CD14-positive monocyte (primary cell): ENCODE results near the gene ANKRD23. TPM values are rescaled to one million over a fixed set of nuclear protein-coding genes. Genes with fewer than 3 reads are reported as not detected.

Experiments
- DNase-seq, 3 donors: peaks; one replicate each; pipeline ENCODE4 v3.0.0-alpha.2; 2011 to 2022
- H2AFZ ChIP-seq: 2 replicates; pipeline ENCODE4 v1.6.0; 2012; ENCODE audit warnings: mild to moderate bottlenecking, low read depth, low read length, inconsistent platforms; ENCODE audit not compliant: insufficient read depth, poor library complexity, severe bottlenecking
- H3K27ac ChIP-seq, 2 donors: 1 replicate in 1 of 2; 2 replicates in 1 of 2; pipeline ENCODE4 v1.5.1; 2012 to 2013; ENCODE audit warnings: low read length in 2 of 2, control low read depth in 1 of 2, inconsistent platforms in 1 of 2, low read depth in 1 of 2, mild to moderate bottlenecking in 1 of 2
- H3K27me3 ChIP-seq, 2 donors: one replicate each; pipeline versions ENCODE4 v1.6.0 to v1.6.1; 2011 to 2013; ENCODE audit warnings: low read length in 2 of 2; ENCODE audit not compliant: control insufficient read depth in 2 of 2, insufficient read depth in 2 of 2
- H3K36me3 ChIP-seq, 2 donors: replicated peaks in 1 of 2; 1 replicate in 1 of 2; 2 replicates in 1 of 2; pipeline versions ENCODE4 v1.5.1 to v1.6.1; 2012 to 2013; ENCODE audit warnings: low read length in 2 of 2, control low read depth in 1 of 2, inconsistent platforms in 1 of 2, mild to moderate bottlenecking in 1 of 2; ENCODE audit not compliant: insufficient read depth in 2 of 2, control insufficient read depth in 1 of 2
- H3K4me1 ChIP-seq, 2 donors: 1 replicate in 1 of 2; 2 replicates in 1 of 2; pipeline versions ENCODE4 v1.5.1 to v1.6.1; 2012 to 2013; ENCODE audit warnings: low read length in 2 of 2, control low read depth in 1 of 2, inconsistent platforms in 1 of 2, mild to moderate bottlenecking in 1 of 2, moderate library complexity in 1 of 2; ENCODE audit not compliant: insufficient read depth in 2 of 2, control insufficient read depth in 1 of 2
- H3K4me2 ChIP-seq: replicated peaks from 2 replicates; pipeline ENCODE3; 2012; ENCODE audit warnings: low read length, moderate library complexity, mild to moderate bottlenecking; ENCODE audit not compliant: poor library complexity, severe bottlenecking; ENCODE audit errors: extremely low read depth
- H3K4me3 ChIP-seq, 3 experiments: fragments of 200-600 bp in 1 of 3; sonication (generic) in 1 of 3; replicated peaks in 1 of 3; 1 replicate in 2 of 3; 2 replicates in 1 of 3; pipeline ENCODE4 v1.5.1; 2011 to 2013; ENCODE audit warnings: low read length in 3 of 3, mild to moderate bottlenecking in 3 of 3, control low read depth in 2 of 3, low read depth in 2 of 3, inconsistent platforms in 1 of 3, moderate library complexity in 1 of 3
- H3K79me2 ChIP-seq: 2 replicates; pipeline ENCODE4 v1.6.0; 2012; ENCODE audit warnings: mild to moderate bottlenecking, control low read depth, inconsistent platforms, low read length, moderate library complexity; ENCODE audit not compliant: insufficient read depth
- H3K9ac ChIP-seq: 2 replicates; pipeline ENCODE4 v1.6.0; 2017; ENCODE audit warnings: low read length, mild to moderate bottlenecking; ENCODE audit not compliant: insufficient read depth, poor library complexity, severe bottlenecking
- H3K9me3 ChIP-seq, 2 donors: replicated peaks in 1 of 2; 1 replicate in 1 of 2; 2 replicates in 1 of 2; pipeline versions ENCODE4 v1.5.1 to v1.6.1; 2012 to 2013; ENCODE audit warnings: low read length in 2 of 2, control low read depth in 1 of 2; ENCODE audit not compliant: control insufficient read depth in 1 of 2, insufficient read depth in 1 of 2
- H4K20me1 ChIP-seq: 2 replicates; pipeline ENCODE4 v1.6.0; 2012; ENCODE audit warnings: mild to moderate bottlenecking, low read length, control low read depth, moderate library complexity; ENCODE audit not compliant: insufficient read depth
- H3K27ac Mint-ChIP-seq, 7 donors: one replicate each; pipeline ENCODE4 v1.8.0; 2020; ENCODE audit warnings: mild to moderate bottlenecking in 7 of 7, mixed read lengths in 7 of 7, moderate library complexity in 6 of 7, inconsistent platforms in 2 of 7
- H3K27me3 Mint-ChIP-seq, 3 donors: one replicate each; pipeline ENCODE4 v1.8.0; 2021 to 2022; ENCODE audit warnings: low read depth in 3 of 3, mild to moderate bottlenecking in 3 of 3, mixed read lengths in 3 of 3, moderate library complexity in 3 of 3, inconsistent platforms in 1 of 3
- H3K36me3 Mint-ChIP-seq, 2 donors: one replicate each; pipeline ENCODE4 v1.8.0; 2020; ENCODE audit warnings: mixed read lengths in 2 of 2, inconsistent platforms in 1 of 2, mild to moderate bottlenecking in 1 of 2
- H3K4me1 Mint-ChIP-seq: one replicate; pipeline ENCODE4 v1.8.0; 2020; ENCODE audit warnings: mild to moderate bottlenecking, mixed read lengths
- H3K4me3 Mint-ChIP-seq, 2 donors: one replicate each; pipeline ENCODE4 v1.8.0; 2020; ENCODE audit warnings: mild to moderate bottlenecking in 2 of 2, mixed read lengths in 2 of 2, moderate library complexity in 1 of 2
- H3K9me3 Mint-ChIP-seq, 7 donors: one replicate each; pipeline ENCODE4 v1.8.0; 2020 to 2022; ENCODE audit warnings: mixed read lengths in 7 of 7, mild to moderate bottlenecking in 6 of 7, moderate library complexity in 6 of 7, inconsistent platforms in 2 of 7
- CTCF ChIP-seq: fragments of 200-600 bp; IDR thresholded peaks from one replicate; pipeline ENCODE4 v1.8.0; 2022; ENCODE audit warnings: antibody characterized with exemption, mild to moderate bottlenecking
- WGBS: methylation state at CpG from one replicate; pipeline ENCODE4 v1.1.5; 2013; ENCODE audit warnings: missing lambda C conversion rate; ENCODE audit not compliant: insufficient coverage; 5-methylcytosine and 5-hydroxymethylcytosine counted together
- intact Hi-C, 2 donors: fragments of 100-400 bp; cut with micrococcal nuclease; formaldehyde crosslinking; loops; one replicate each; pipeline versions ENCODE4 v1.15.0 to v1.15.1; 2023
- polyA plus RNA-seq, 3 donors: library from polyadenylated mRNA; depleted of rRNA in 1 of 3; unstranded in 2 of 3; stranded (reverse) in 1 of 3; fragments of 300-500 nt in 2 of 3; fragments of >200 nt in 1 of 3; fragmentation: Illumina TruSeq in 2 of 3; gene quantifications; 1 replicate in 2 of 3; 2 replicates in 1 of 3; pipeline ENCODE4 v1.2.3, GENCODE V29; 2012 to 2021

The ANKRD23 gene
- polyA plus RNA-seq, 3 donors: 1.4 TPM; not detected in 2

GRCh38 chr2:96876269-96877041 is 32.6 kb upstream of the ANKRD23 start:
- H3K9me3 Mint-ChIP-seq: peaks cover 0 to 15% (median 0%) of the 10 kb centered on the region in 7 donors

More at GRCh38 chr2:96876269-96877041, 32.6 kb upstream of the ANKRD23 start:
- Histone ChIP-seq H2AFZ (no peak overlapping the region), H3K36me3 (no peaks in the 10 kb centered on the region), H3K27me3 (peaks cover 13 to 93% of the 10 kb centered on the region in 2 donors), H3K4me3 (no peak overlapping the region), H4K20me1 (no peaks in the 10 kb centered on the region), H3K4me2 (no peak overlapping the region), H3K27ac (no peak overlapping the region), H3K79me2 (no peaks in the 10 kb centered on the region), H3K9ac (no peak overlapping the region), H3K4me1 (peaks cover 20% of the 10 kb centered on the region in 2 donors), H3K9me3 (no peaks in the 10 kb centered on the region)
- H3K36me3 Mint-ChIP-seq: no peaks in the 10 kb centered on the region
- TF ChIP-seq CTCF: no peak
- peak in 1 of 3 donors; percentile 44 for DNase-seq
- 97% methylated on average over 12 of the region's 16 CpGs for WGBS
- peak overlapping the region in 1 of 2 donors; percentile 59 for H3K4me3 Mint-ChIP-seq
- peaks cover 27% of the 10 kb centered on the region for H3K4me1 Mint-ChIP-seq
- intact Hi-C loops: no loop called here
- H3K27me3 Mint-ChIP-seq: peaks cover 61 to 97% (median 80%) of the 10 kb centered on the region in 3 donors
- H3K27ac Mint-ChIP-seq: no peak overlapping the region
